ENCODE results near the gene DCST1. TPM values are rescaled to one million over a fixed set of nuclear protein-coding genes. Genes with fewer than 3 reads are reported as not detected.

Gene DCST1
- total and polyA plus RNA-seq, 2 experiments from 2014 or later = not detected

- no peaks in the 10 kb centered on the region for H4K20me1 ChIP-seq (ENCODE audit: insufficient read depth)
- H2AFZ ChIP-seq = no peak overlapping the region
- H3K27me3 ChIP-seq (replicated peaks; ENCODE audit: insufficient read depth) = no peaks in the 10 kb centered on the region
- WGBS, 2 experiments (ENCODE audit: low coverage in 1 of 2, low lambda C conversion rate in 2 of 2, missing lambda C conversion rate in 2 of 2) = 55 to 66% methylated on average over 10 to 16 of the region's 16 CpGs
- H3F3A ChIP-seq (ENCODE audit: insufficient read depth) = no peaks in the 10 kb centered on the region
- DNase-seq = no peak
- TF ChIP-seq EZH2phosphoT487 (IDR thresholded peaks at IDR 0.05; ENCODE audit: insufficient read depth, low read depth) (no peak), EZH2 (IDR thresholded peaks at IDR 0.05; ENCODE audit: insufficient read depth, poor library complexity, severe bottlenecking) (no peak)
- no peaks in the 10 kb centered on the region for H3K9me2 ChIP-seq (ENCODE audit: insufficient read depth)
- no peaks in the 10 kb centered on the region for H3K9me3 ChIP-seq (ENCODE audit: low read depth)
- H3K79me2 ChIP-seq (ENCODE audit: insufficient read depth) = no peaks in the 10 kb centered on the region
- no peaks in the 10 kb centered on the region for H3K4me1 ChIP-seq (ENCODE audit: insufficient read depth)
- H3K9ac ChIP-seq = no peak overlapping the region
- no peak overlapping the region for H3K27ac ChIP-seq
- no peak overlapping the region for H3K4me2 ChIP-seq (ENCODE audit: unreplicated experiment)
- in situ Hi-C loops (cut with MboI) = no loop called here
- no peaks in the 10 kb centered on the region for H3K36me3 ChIP-seq (ENCODE audit: low read depth)
- no peak overlapping the region for H3K4me3 ChIP-seq
These were observed 3.9 kb upstream of the DCST1 start for GRCh38 chr1:155029513-155030242.

- Histone ChIP-seq H4K20me1 (ENCODE audit: insufficient read depth) (no peaks in the 10 kb centered on the region), H3K36me3 (ENCODE audit: low read depth) (no peaks in the 10 kb centered on the region), H2AFZ (no peak overlapping the region), H3K9ac (no peak overlapping the region), H3K4me3 (no peak overlapping the region), H3K4me1 (ENCODE audit: insufficient read depth) (no peaks in the 10 kb centered on the region), H3K9me2 (ENCODE audit: insufficient read depth) (no peaks in the 10 kb centered on the region), H3K9me3 (ENCODE audit: low read depth) (no peaks in the 10 kb centered on the region), H3K4me2 (ENCODE audit: unreplicated experiment) (no peak overlapping the region), H3F3A (ENCODE audit: insufficient read depth) (no peaks in the 10 kb centered on the region), H3K79me2 (ENCODE audit: insufficient read depth) (no peaks in the 10 kb centered on the region), H3K27ac (no peak overlapping the region), H3K27me3 (replicated peaks; ENCODE audit: insufficient read depth) (no peaks in the 10 kb centered on the region)
- no peak for DNase-seq
- TF ChIP-seq EZH2phosphoT487 (IDR thresholded peaks at IDR 0.05; ENCODE audit: insufficient read depth, low read depth) (no peak), EZH2 (IDR thresholded peaks at IDR 0.05; ENCODE audit: insufficient read depth, poor library complexity, severe bottlenecking) (no peak)
- WGBS, 2 experiments (ENCODE audit: low coverage in 1 of 2, low lambda C conversion rate in 2 of 2, missing lambda C conversion rate in 2 of 2) = 84 to 87% methylated on average over 13 of the region's 15 CpGs
- in situ Hi-C loops (cut with MboI) = no loop called here
These were observed 3.3 kb upstream of the DCST1 start for GRCh38 chr1:155030243-155030795.

DNA sequence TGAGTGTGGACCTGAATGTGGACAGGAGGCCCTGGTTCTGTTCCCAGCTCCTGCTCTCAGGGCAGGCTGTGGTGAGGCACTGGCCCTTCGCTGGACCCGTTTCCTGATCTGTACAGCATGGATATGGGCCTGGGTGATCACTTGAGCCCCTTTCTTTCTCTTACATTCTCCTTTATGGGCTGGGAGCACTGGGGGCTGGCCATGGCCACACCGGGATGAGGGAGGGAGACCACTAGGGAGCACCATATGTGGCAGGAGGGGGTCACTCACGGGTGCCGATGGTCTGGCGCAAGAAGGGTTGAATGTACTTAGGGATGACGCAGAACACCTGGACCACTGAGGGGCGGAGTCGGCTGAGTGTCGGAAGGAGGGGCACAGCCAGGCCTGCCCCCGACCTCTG lies 2.7 kb upstream of the DCST1 start:
- no peaks in the 10 kb centered on the region for H4K20me1 ChIP-seq (ENCODE audit: insufficient read depth)
- no peaks in the 10 kb centered on the region for H3K79me2 ChIP-seq (ENCODE audit: insufficient read depth)
- no peaks in the 10 kb centered on the region for H3K36me3 ChIP-seq (ENCODE audit: low read depth)
- in situ Hi-C loops (cut with MboI) = no loop called here
- no peak overlapping the region for H2AFZ ChIP-seq
- TF ChIP-seq EZH2phosphoT487 (IDR thresholded peaks at IDR 0.05; ENCODE audit: insufficient read depth, low read depth) (no peak), EZH2 (IDR thresholded peaks at IDR 0.05; ENCODE audit: insufficient read depth, poor library complexity, severe bottlenecking) (no peak)
- H3K27me3 ChIP-seq (replicated peaks; ENCODE audit: insufficient read depth) = no peaks in the 10 kb centered on the region
- H3K27ac ChIP-seq = no peak overlapping the region
- DNase-seq = no peak
- WGBS, 2 experiments (ENCODE audit: low coverage in 1 of 2, low lambda C conversion rate in 2 of 2, missing lambda C conversion rate in 2 of 2) = 52 to 58% methylated on average over 11 of the region's 11 CpGs
- H3K4me1 ChIP-seq (ENCODE audit: insufficient read depth) = no peaks in the 10 kb centered on the region
- H3K4me2 ChIP-seq (ENCODE audit: unreplicated experiment) = no peak overlapping the region
- H3K9me2 ChIP-seq (ENCODE audit: insufficient read depth) = no peaks in the 10 kb centered on the region
- H3K9me3 ChIP-seq (ENCODE audit: low read depth) = no peaks in the 10 kb centered on the region
- no peak overlapping the region for H3K9ac ChIP-seq
- H3K4me3 ChIP-seq = no peak overlapping the region
- H3F3A ChIP-seq (ENCODE audit: insufficient read depth) = no peaks in the 10 kb centered on the region

DNA sequence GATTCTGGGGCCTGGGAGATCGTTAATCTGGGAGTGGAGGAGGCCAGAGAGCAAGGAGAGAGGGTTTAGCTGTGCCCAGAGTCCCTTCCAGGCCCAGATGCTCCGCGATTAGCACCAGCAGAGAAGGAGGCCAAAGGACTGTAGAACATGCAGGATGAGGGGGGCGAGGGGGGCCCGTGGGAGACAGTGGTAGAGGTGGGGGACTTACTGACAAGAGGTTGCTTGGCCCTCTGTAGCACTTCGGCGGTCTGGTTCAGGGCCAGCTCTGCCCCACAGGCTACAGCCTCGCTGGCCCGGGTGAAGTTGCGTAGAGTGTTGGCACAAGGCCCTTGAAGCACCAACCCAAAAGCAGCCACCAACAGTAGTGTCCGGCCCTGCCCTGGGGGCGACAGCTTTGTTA lies 738 bp upstream of the DCST1 start:
- Histone ChIP-seq H3K9ac (no peak overlapping the region), H3K27ac (no peak overlapping the region), H3K9me2 (ENCODE audit: insufficient read depth) (no peaks in the 10 kb centered on the region), H4K20me1 (ENCODE audit: insufficient read depth) (no peaks in the 10 kb centered on the region), H3K27me3 (replicated peaks; ENCODE audit: insufficient read depth) (no peaks in the 10 kb centered on the region), H3K36me3 (ENCODE audit: low read depth) (no peaks in the 10 kb centered on the region), H3K4me3 (no peak overlapping the region), H3K4me1 (ENCODE audit: insufficient read depth) (no peaks in the 10 kb centered on the region), H3K4me2 (ENCODE audit: unreplicated experiment) (no peak overlapping the region), H3K9me3 (ENCODE audit: low read depth) (no peaks in the 10 kb centered on the region), H3K79me2 (ENCODE audit: insufficient read depth) (no peaks in the 10 kb centered on the region), H3F3A (ENCODE audit: insufficient read depth) (no peaks in the 10 kb centered on the region), H2AFZ (no peak overlapping the region)
- 63 to 70% methylated on average over 11 to 12 of the region's 12 CpGs for WGBS, 2 experiments (ENCODE audit: low coverage in 1 of 2, low lambda C conversion rate in 2 of 2, missing lambda C conversion rate in 2 of 2)
- no peak for DNase-seq
- in situ Hi-C loops (cut with MboI) = no loop called here
- no peak for TF ChIP-seq EZH2phosphoT487 (IDR thresholded peaks at IDR 0.05; ENCODE audit: insufficient read depth, low read depth)

All from GM23248 (cell line).